PFSK-1 (cell line): ENCODE results near the gene PRXL2B.

Experiments used
- FOXP2 ChIP-seq: optimal IDR thresholded peaks from 2 replicates; pipeline ENCODE3; 2011; ENCODE audit warnings: borderline replicate concordance, control low read depth, inconsistent platforms; ENCODE audit not compliant: insufficient read depth; ENCODE audit errors: extremely low read length, extremely low read depth
- POLR2AphosphoS5 ChIP-seq: IDR thresholded peaks from 2 replicates; pipeline ENCODE4 v1.6.1; 2012; ENCODE audit warnings: low read depth, mild to moderate bottlenecking, control low read depth, low read length, moderate library complexity
- SIN3A ChIP-seq: IDR thresholded peaks from 2 replicates; pipeline ENCODE4 v1.6.1; 2012; ENCODE audit warnings: mild to moderate bottlenecking, low read length, moderate library complexity, borderline replicate concordance; ENCODE audit not compliant: insufficient read depth
- TAF1 ChIP-seq: IDR thresholded peaks from 2 replicates; pipeline ENCODE4 v1.6.1; 2012; ENCODE audit warnings: low read length, control low read depth, borderline replicate concordance; ENCODE audit not compliant: insufficient read depth
- TF ChIP-seq, protein P1 (sequence below), 2 experiments: IDR thresholded peaks; 2 replicates each; pipeline versions ENCODE4 v1.6.1 to v1.8.0; 2011 to 2012; ENCODE audit warnings: low read depth in 2 of 2, low read length in 2 of 2, control low read depth in 1 of 2, inconsistent platforms in 1 of 2, mild to moderate bottlenecking in 1 of 2, moderate library complexity in 1 of 2; ENCODE audit not compliant: insufficient read depth in 1 of 2

The PRXL2B gene

DNA sequence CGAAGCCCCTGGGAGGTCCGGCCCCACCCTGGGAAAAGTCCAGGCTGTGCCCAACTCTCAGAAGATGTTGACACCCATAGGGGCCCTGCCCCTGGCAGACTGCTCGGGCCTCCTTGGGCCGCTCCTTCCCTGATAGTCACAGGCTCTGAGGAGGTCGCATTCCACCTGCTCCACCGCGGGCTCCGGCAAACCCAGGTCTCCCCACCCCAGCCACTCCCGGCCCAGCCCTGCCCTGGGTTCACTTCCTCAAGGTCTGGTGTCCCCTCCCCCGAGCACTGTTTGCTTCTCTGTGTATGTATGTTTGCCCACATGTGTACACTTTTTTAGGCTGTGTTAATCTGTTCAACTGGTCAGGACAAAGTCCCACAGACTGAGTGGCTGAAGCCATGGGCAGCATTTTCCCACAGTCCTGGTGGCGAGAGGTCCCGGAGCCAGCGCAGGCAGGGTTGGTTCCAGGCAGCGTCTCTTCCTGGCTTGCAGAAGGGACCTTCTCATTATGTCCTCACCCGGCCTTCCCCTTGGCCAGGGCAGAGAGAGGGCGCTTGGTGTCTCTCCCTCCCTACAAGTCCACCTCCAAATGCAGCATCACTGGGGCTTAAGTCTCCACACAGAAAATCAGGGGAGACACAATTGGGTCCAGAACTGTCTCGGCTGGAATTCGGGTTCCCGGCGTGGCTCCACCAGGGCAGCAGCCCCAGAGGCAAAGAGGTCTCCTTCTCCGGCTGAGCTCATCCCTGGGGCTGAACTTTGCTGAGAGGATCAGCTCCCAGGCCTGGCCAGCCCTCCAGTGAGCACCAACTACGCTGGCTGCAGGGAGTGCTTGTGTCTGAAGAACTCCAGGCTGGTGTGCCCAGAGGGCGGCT is 10.5 kb upstream of the PRXL2B start:
- TF ChIP-seq FOXP2 (no peak), POLR2AphosphoS5 (no peak), TAF1 (no peak), SIN3A (no peak)
- TF ChIP-seq, protein P1, sequence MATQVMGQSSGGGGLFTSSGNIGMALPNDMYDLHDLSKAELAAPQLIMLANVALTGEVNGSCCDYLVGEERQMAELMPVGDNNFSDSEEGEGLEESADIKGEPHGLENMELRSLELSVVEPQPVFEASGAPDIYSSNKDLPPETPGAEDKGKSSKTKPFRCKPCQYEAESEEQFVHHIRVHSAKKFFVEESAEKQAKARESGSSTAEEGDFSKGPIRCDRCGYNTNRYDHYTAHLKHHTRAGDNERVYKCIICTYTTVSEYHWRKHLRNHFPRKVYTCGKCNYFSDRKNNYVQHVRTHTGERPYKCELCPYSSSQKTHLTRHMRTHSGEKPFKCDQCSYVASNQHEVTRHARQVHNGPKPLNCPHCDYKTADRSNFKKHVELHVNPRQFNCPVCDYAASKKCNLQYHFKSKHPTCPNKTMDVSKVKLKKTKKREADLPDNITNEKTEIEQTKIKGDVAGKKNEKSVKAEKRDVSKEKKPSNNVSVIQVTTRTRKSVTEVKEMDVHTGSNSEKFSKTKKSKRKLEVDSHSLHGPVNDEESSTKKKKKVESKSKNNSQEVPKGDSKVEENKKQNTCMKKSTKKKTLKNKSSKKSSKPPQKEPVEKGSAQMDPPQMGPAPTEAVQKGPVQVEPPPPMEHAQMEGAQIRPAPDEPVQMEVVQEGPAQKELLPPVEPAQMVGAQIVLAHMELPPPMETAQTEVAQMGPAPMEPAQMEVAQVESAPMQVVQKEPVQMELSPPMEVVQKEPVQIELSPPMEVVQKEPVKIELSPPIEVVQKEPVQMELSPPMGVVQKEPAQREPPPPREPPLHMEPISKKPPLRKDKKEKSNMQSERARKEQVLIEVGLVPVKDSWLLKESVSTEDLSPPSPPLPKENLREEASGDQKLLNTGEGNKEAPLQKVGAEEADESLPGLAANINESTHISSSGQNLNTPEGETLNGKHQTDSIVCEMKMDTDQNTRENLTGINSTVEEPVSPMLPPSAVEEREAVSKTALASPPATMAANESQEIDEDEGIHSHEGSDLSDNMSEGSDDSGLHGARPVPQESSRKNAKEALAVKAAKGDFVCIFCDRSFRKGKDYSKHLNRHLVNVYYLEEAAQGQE (IDR thresholded peaks at IDR 0.05; ENCODE audit: insufficient read depth in 1 of 2, low read depth in 2 of 2, low read length in 2 of 2) = no peak

DNA sequence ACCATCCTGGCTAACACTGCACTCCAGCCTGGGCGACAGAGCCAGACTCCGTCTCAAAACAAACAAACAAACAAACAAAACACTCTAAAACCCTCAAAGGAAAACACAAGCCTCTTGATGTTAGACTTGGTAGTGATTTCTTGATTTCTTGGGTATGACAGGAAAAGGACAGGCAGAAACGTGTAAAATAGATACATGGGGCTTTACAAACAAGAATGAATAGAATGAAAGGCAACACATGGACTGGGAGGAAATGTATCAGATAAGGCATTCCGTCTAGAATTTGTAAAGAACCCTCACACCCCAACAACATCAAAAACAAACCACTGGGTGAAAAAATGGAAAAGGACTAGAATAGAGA is 7.8 kb upstream of the PRXL2B start:
- TF ChIP-seq, protein P1 (IDR thresholded peaks at IDR 0.05; ENCODE audit: insufficient read depth in 1 of 2, low read depth in 2 of 2, low read length in 2 of 2) = no peak
- TF ChIP-seq SIN3A = no peak

DNA sequence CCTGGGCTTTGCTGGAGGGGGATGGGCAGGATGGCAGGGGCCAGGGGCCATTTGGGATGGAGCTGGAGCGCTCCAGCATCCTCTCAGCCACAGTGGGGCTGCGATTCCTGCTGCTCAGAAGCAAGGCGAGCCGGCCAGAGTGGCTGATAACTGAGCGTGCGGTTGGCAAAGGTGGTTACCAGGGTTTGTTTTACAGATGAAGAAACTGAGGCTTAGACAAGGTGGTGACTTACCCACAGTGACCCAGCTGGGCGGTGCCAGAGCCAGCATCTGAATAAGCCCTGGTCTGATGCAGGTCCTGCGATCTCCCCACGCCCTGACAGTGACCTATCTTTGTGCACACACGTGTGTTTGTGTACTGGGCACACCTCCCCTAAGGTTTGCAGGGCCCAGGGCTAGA is 5.9 kb upstream of the PRXL2B start:
- no peak for TF ChIP-seq SIN3A
- no peak for TF ChIP-seq FOXP2
- TF ChIP-seq TAF1 = no peak
- TF ChIP-seq, protein P1 (IDR thresholded peaks at IDR 0.05; ENCODE audit: insufficient read depth in 1 of 2, low read depth in 2 of 2, low read length in 2 of 2) = no peak
- no peak for TF ChIP-seq POLR2AphosphoS5

DNA sequence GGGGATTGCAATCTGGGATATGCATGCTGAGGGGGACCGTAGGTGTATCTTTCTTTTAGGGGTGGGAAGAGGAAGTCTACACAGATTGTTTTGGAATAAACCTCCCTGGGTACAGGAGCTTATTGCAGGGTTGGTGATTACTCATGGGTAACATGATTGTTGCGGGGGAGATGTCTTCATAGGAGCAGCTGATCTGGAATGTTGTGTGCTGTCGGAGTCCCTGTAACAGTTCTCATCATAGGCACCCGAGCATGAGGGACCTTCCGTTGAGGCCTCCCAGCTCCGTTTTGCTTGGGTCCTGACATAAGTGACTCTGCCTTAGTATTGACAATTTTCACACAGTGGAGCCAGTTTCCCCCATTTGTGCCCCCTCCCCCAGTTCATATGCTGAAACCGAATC is 4.2 kb upstream of the PRXL2B start:
- TF ChIP-seq FOXP2 (no peak), SIN3A (no peak), TAF1 (no peak), POLR2AphosphoS5 (no peak)
- TF ChIP-seq, protein P1 (IDR thresholded peaks at IDR 0.05; ENCODE audit: insufficient read depth in 1 of 2, low read depth in 2 of 2, low read length in 2 of 2) = no peak
